A549 treated with ZK216348 at 1 μM for 4 hours (cell line): ENCODE results near the gene ZCCHC17. TPM values are rescaled to one million over a fixed set of nuclear protein-coding genes. Genes with fewer than 3 reads are reported as not detected.

Source experiments
- total RNA-seq: library from RNA; stranded (reverse); fragments of 200-300 nt; extraction: Qiagen RNA extraction; gene quantifications from 5 replicates; pipeline ENCODE4 v1.2.3, GENCODE V29; 2022; ENCODE audit warnings: low read depth

The ZCCHC17 gene, protein sequence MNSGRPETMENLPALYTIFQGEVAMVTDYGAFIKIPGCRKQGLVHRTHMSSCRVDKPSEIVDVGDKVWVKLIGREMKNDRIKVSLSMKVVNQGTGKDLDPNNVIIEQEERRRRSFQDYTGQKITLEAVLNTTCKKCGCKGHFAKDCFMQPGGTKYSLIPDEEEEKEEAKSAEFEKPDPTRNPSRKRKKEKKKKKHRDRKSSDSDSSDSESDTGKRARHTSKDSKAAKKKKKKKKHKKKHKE
- 24.2 to 30.1 TPM (median 25.4 TPM) in 5 replicates for total RNA-seq

DNA sequence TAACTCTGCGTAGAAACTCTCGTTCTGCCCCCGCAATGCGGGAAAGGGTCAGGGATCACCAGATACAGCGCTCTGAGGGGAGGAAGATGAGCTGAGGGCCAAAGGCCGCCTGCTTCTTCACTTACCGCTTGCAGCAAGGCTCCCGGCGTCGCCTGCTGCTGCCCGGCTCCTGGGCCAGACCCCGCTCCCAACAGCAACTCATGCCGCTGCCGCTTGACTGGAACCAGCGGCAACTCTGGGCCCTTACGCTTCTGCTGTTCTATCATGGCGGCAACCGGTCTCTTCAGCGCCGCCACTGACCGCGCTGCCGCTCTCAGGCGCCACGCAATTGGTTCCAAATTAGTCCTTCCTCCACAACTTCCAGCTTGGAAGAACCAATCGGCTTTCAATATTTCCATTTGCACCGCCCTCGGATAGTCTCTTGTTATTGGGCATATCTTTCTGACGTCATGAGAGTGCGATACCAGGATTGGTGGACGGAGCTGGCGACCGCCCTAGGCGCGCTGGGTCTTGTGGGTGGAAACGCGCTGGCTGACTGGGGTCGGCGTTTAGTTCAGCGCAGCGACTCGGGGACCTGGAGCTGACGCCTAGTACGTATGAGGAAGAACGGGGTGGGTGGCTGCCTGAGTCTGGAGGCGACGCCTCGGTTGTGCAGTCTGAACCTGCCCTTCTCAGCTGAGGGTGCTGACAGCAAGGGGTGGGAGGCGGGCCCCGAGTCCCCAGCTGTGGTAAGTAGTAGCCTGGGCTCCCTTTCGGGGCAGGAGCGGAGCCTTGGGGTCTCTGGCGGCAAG, at the start of gene ZCCHC17, which contains the start of gene SNRNP40:
TSS of gene ZCCHC17 (plus strand) at position 547 of the 791 bp plus-strand sequence. CDS start 13,067 bp downstream, outside the sequence.
TSS of gene SNRNP40 (minus strand) at position 303 of the 791 bp plus-strand sequence. CDS start at position 266, 37 bp downstream.

DNA sequence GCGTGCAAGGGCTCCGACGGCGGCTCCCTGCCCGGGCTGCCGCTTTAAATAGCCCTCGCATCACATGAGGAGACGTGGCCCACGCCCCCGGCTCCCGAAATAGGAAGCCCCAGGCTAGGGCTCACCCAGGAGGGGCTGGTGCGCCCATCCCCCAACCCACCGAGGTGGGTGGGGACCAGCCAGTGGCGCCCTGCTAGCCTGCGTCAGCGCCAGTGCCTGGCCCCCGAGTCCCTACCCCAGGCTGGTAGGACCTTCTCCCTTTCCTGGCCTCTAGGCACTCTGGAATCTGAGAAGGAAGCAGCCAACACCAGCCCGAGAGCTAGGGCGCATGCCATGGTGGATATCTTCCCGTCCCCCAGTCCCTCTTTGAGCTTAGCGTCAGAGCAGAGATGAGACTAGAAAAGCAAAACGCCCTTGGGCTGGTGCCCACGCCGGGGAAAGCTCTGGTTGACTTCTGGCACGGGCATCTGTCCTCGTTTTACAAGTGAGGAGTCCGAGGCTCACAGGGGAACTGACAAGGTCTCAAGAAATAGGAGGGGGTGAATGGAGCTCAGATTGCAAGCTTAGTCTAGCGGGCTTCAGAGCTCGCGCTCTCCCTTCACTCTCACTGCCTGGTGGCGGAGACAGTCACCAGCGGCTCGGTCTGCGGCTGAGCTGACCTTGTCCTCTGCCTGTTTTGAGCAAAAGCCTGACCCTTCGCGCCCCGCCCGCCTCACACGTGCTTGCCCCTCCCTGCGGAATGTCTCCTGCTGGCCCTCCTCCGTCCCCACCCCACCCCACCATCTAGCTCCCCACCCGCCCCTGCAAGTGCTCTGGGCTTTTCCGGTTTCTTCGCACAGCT, 76.4 kb downstream of the ZCCHC17 start, which contains the start of gene FABP3:
TSS of gene FABP3 (minus strand) at position 21 of the 841 bp plus-strand sequence. CDS start 62 bp downstream, outside the sequence.

GRCh38 chr1:31412732-31413404, 116.0 kb downstream of the ZCCHC17 start, which contains the start of gene SERINC2:
Gene SERINC2 (plus strand): TSS chr1:31413213. CDS start chr1:31413266, 53 bp downstream.

Other genes starting within 250 kb of the ZCCHC17 start
- 21.5 to 35.6 TPM (median 28.4 TPM) in 5 replicates for gene PUM1, start 231.3 kb upstream of the ZCCHC17 start, total RNA-seq
- gene NKAIN1, start 57.1 kb upstream of the ZCCHC17 start, total RNA-seq: 1.0 to 1.8 TPM (median 1.3 TPM) in 5 replicates
- 38.7 to 50.3 TPM (median 42.0 TPM) in 5 replicates for gene SNRNP40, start 244 bp upstream of the ZCCHC17 start, total RNA-seq
- gene FABP3, start 76.0 kb downstream of the ZCCHC17 start, total RNA-seq: not detected in 5 replicates
- gene SERINC2, start 116.2 kb downstream of the ZCCHC17 start, total RNA-seq: 13.5 to 33.0 TPM (median 29.6 TPM) in 5 replicates